SHP77 (cell line): ENCODE results near the gene BCAS3.

Experiments
- DNase-seq, 2 experiments: peaks; one replicate each; lab custom pipeline; 2025; lab: John Stamatoyannopoulos, UW

Gene BCAS3

DNA sequence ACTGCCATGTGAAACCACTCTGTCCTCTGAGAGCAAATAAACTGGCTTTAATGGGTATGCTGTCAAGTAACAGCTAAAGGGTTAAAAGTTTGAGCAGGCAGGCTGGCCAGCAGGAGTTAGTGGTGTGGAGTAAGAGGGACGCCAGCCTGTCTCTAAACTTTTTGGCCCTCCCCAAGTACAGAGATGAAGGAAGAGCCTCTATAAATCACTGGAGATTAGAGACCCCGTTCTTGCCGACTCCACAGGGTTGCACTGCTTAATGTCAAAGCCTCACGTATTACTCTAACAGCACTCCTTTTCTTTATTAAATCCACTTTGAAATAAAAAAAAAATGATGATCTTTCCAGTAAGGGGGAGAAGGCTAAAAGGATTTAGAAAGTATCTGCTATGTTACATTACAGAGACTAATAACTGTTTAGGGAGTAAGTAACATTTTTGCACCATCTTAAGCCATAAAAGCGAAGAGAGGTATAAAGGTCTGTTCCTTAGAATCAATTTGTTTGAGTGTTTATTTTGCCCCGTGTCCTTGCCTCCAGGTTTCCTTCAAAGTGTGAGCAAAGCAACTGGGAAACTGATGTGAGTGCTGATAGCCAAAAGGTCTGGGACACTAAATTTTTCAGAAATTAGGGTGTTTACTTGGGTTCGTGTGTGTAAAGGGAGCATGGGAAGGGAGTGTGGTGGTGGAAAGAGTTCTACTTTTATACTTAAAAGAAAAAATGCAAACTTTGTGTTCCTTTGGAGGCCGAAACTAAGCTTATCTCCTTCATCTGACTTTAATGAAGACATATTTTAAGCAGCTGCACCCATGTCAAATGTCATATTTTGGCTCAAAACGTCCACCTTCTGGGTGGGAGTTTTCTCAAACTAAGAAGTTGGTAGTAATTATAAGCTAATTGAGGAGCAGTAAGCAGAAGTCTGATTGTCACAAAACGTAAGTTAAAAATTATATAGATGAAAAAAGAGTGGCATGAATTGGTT, 612.0 kb downstream of the BCAS3 start:
- DNase-seq = no peak

DNA sequence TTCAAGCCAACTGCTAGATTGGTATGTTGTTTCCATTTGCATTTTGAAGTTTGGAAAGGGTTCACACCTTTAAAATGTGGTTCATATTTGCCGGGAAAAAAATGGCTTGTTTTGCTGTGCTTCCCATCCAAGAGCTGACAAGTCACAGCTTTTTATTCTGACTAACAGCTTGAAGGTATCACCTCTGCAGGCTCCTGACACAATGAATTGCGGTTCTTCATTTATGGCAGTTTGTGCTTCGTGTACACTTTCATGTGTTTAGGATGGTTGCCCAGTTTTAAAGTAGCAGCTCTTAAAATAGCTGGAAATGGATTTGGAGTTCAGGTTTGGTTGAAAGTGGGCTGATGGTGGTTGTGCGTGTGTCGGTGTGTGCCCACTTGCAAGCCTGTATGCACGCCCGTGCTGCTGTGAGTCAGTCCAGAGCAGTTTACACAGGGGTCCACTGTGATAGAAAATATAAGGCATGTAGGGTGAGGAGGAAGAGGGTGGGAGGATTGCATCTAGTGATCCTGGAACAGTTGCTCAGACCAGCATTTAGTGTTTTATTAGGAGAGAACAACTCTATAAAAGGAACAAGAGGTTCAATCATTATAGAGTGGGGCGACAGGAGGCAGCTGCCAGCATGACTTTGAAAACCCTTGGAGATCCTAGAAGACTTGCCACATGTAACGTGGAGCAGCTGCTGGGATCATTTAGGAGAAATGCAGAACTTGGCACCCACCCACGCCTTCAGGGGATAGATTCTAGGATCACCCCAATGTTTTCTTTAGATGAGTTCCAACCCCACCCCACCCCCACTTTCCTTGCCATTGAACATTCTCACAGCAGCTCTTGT, 614.0 kb downstream of the BCAS3 start:
- no peak for DNase-seq

DNA sequence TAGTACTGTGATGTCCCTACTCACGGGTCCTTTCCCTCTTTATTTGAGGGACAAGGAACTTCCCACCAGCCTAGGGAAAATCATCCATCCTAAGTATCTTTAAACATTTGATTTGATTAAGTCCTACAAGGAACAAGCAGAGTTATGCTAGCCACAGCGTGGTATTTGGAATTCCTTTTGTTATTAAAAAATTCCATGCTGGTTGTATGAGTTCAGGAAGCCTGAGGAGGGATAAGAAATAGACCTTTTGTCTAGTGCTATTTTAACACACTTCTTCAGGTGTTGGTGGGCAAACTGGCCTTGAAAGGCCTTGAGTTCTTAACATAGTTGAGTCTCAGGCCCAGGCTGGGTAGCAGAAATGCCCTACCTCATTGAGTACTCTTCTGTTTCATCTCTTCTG, 616.6 kb downstream of the BCAS3 start:
- DNase-seq = no peak

DNA sequence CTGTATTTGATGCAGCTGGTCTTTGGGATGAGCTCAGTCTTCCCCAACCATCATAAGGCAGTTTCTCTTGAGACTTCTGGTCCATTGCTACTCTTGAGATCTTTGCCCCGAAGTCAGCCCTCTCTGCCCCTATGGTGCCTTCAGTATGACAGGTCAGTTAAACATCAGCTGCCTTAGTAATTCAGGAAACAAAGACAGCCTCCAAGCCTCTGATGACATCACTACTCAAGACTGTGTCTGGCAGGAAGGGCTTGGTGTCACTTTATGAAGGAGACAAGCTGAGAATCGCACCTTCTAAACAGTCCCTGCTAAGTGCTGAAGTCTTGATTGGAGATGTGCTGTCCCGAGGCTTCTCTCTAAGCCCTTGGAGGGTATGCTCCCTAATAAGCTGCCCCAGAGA, 617.1 kb downstream of the BCAS3 start:
- DNase-seq = no peak

DNA sequence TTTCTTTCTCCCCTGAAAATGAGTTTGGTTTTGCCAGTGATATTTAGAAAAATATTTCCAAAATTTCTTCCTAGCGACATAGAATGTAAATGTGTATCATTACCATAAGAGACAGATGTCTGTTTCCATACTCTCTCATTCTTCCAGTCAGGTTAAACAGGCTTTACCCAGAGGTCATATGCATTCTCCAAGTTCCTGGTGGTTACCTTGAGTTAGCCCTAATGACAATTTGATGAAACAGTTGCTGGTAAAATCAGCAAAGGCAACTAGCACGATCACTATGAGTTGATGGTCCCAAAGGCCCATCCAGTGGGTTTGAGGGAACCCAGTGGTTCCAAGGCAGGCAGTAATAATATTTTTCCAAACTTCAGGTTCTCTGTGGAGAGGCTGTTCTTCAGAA, 618.4 kb downstream of the BCAS3 start:
- no peak for DNase-seq

DNA sequence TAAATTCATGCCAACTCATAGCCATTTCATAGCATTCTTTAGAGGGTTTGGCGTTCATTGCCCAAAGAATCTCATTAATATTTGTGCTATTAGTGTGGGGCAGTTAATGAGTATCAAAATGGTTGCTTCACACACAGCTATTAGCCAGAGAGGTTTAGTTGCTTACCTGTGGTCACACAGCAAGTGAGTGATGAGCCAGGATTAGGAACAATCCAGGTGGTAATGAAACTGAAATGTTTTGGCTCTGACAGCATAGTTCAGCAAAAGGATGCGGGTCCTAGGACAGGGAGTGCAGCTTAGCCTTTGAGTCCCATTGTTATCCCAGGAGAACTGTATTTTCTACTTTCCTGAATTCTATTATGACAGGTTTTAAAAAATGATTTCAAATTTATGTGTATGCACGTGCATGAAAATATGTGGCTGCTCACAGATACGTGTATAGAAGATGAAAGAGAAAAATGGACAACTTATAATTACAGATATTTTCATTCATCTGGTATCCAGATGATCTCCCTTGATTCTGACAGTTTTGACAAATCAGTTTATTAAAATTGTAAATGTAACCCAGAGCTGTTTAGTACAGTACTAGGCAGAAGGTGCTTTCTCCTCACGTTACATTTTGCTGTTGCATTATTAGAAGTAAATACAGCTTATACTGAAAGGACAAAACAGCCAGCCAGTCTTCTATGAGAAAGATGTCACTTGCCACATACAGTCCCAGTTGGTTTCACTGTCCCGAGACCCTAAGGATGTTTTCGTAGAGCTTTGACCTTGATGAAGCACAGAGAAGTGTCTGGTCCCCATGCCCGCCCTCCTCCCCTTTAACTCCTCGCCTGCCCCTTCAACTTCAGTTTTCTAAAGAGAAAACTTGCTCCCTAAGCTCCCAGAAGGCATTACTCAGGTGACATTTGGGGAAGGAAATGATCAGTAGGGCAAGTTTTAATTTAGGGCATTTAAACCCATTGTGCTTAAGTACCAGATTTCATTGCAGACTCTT, 622.2 kb downstream of the BCAS3 start:
- DNase-seq = no peak

DNA sequence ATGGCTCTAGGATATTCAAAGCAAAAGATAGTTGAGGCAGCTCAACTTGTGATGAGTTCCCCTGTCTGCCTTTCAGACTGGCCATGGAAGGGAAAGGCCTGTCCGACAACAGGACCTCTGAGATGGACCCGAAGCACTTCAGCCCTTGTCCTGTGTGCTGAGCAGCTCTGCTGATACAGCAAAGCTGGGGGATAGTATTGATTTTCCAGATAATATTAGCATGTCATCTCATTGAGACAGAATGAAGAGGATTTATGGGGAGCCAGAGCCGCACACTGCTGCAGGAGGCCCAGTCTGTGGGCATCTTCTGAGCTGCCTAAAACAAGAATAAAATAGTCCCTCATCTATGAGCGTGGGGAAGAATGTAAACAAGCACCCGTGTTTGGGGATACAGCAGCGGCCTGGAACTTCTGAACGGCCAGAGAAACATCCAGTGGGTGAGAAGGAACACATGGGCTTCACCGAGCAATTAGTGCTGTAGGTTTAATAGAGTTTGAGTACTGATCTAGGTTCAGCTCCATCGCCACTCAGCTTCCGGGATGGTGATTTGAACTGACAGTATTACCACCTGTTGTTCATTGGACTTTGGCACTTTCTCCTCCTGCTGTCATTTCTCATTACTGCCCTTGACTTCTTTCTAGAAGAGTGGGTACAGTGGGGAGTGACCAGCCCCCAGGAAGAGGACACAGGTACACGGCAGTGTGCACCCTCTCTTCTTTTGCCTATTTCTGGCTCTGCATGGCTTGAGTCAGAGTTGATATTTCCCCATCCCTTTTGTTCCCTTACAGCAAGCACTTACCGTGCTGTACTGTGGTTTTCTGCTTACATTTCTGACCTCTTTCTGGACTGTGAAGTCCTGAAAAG, 625.5 kb downstream of the BCAS3 start:
- DNase-seq = no peak

DNA sequence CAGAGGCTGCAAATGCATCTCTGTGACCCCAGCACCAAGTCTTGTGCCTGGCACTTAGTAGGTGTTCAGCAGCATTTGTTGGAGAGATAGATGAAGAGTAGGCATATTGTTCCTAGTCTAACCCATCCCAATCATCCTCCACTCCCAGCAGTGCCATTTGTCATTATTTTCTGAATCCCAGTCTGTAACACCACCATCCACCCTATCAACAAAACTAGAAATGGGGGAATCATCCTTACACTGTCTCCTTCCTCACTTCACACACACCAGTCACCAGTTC, 626.1 kb downstream of the BCAS3 start:
- no peak for DNase-seq

DNA sequence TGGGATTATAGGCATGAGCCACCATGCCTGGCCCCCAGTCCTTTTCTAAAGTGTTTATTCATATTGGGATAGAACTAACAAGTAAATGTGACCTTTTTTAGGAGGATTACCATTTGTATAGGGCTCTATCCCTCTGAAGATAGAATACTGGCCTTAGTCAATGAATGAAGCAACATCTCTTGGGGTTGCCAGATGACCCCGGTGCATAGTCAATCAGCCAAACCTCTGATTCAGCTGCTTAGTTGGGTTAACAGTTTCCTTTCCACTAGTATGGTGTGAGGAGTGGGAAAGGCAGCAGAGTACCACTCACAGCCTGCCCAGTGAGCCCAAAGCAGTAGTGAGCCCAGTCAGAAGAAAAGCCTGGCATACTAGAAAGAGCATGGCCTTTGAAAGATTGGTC, 627.4 kb downstream of the BCAS3 start:
- no peak for DNase-seq

DNA sequence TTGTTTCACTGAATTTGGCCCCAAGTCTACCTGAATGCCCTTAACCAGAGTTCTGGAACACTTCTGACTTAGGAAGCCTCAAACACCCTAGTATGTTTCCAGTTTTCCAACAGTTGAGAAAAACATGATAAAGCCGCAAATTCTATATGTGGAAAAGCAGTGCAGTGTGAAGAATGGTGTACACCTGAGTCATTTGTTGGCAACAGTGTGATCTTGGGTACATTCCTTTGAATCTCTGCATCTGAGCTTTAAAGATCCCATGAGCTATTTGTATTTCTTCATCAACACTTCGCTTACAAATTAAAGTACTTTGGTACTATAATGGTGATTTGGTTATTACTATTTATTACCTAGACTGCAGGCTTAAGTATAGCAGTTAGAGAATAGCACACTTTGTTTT, 628.4 kb downstream of the BCAS3 start:
- no peak for DNase-seq

DNA sequence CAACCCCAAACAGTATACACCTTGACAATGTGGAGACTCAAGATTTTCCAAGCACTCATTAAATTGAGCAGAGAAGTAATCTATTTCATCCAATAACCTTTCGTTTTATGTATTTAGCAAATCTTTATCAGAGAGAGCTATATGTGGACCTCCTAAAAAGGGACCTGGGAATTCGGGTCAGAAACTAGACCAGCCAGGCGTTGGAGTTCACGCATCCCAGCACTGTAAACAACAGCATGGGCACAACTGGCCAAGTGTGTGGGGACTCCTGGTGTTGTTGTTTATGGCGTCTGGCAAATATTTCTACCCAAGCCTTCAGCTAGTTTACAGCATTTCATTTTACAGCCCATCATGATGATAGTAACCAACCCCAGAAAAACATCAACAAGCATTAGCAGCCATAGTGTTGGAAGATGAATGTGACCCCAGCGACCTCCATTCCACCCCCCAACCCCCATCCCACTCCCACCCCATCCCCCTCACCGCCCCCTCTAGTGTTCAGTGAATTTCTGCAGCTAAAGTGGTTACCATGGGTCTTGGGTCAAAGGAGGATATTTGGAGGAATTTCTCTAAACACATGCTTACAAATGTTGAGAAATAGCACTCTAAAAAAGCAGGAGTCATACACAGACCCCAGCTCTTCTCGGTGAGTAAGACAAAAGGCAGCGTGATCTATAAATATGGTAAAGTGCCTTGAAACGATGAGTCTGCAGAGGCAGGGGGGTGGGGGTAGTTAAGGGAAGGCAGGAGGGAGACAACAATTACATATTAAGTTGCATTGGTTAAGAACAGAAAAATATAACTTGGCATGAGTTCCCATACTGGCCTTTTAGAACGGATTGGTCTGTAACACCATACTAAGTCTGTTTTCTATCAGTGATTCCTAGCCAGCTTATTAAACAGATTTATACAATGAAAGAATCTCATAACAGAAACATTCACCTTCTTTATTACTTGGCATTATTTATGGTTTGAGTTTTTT, 630.5 kb downstream of the BCAS3 start:
- no peak for DNase-seq

DNA sequence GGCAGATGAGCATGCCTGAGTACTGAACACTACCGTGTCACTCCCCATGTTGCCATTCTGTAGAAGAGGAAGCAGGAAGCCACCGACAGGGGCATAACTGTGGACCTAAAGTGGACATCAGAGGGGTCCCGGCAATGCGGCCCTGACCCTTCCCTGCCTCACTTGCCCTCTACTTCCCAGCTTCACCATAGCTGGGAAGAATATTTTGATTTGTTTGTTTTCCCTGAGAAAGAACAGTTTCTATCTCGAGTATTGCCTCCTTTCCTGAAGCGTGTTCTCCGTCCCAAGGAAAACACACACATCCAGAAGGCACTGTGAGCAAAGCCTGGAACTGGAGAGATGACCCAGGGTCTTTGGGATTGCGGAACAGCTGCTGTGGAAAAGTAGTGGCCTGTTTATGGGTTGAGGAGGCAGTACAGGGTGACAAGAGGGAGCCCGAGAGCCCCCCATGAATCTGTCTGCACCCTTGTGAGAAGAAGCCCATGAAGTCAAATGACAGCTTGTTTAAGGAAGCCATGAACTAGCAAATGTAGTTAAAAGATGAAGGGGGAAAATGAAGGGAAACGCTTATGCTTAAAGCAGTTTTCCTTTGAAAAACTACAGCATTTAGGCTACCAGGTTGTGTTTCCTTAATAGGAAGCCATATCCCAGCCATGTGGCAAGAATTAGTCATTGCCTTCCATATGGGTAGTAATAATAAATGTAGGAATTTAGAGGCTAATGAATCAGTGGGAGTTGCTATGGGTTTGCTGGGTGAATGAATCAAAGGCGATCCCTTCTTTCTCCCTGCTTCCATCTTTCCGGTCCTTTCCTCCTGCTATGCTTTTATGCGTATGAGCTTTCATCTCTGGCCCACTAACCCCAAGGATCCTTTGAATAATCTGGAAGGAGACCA, 632.0 kb downstream of the BCAS3 start:
- DNase-seq = no peak

DNA sequence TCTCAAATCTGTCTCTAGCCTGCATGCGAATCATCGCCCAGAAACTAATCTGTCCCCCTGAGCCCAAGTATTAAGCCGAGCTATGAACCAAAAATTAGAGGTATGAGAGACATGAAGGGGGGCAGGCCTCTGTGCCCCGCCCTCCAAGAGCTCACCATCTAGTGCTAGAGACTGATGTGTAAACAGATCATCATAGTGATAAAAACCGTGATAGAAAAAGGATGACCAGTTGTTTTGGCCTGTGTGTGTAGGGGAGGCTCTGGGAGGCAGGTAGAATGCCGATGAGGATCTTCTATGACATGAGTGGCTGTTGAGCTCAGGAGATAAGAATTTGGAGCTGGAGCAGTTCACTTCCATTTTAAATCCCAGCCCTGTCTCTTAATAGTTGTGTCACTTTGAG, 632.9 kb downstream of the BCAS3 start:
- DNase-seq = no peak

DNA sequence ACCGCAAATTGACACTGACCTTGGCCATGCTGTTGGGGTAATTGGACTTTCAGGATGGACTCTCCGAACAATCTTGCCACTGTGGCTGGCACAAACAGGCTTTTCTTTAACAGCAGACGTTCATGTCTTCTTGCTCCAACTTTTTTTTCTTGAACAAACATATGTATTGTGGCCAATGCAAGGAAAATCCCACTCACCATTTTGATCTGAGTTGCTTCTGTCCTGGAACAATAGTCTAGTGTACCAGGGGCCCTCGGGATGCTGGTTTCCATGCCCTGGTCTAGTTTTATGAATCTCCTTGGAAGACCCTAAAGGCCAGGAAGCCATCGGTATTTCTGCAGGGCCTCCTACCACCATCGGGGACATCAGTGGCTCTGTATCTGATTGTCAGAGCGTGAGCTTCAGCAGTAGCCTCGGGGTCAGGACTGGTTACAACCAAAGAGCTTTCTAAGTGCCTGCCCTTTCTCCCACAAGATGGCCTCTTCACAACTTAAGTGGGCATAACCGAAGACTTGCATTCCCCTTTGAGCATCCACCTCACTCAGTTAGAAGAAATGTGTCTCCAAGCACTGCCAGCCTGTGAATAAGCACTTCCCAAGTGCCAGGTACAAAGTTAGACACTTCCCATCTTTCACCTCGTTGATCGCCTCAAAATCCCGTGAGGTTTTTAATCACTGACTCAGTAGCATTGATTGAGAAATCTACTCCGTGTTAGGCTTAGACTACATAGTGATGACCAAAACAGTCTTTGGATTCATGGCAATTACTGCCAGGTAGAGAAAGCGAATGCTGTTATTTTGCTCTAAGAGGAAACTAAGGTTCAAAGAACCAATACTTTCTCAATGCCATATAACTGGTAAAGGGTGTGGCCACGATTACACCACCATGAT, 635.0 kb downstream of the BCAS3 start:
- no peak for DNase-seq

DNA sequence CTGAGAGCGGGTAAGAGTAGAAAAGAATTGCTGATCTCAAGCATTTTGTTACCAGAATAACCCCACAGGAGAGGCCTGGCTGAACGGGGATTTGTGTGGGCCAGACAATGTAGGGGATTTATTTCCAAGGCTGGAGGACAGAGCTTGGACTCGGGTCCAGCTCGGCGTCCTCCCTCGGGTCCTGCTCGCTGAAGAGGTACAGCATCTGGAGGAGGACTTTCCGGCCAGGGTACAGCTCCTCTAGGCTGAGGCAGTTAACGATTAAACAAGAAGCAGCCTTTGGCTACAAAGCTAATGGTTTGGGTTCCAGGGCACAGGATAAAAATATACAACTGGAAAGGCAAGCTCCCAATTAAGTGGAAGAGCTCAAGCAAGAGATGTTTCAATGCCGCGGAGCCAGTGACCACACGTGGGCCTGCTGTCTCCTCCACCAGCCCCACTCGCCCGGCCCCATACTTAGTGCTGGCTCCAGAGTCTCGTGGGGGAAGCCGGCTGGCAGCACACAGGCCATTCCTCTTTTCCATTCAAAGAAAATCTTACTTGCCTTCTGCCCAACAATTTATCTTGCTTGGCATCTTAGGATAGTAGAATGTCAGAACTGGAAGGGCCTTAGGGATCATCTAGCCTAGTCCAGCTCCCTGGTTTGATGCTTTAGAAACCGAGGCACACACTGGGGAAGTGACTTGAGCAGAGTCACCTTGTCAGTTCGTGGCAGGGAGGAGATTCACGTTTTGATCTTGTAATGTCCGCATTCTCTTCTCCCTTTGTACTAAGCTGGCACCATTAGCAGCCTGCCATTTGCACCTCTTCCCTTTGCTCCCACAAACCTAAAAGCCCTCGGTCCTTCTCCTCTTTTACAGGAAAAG, 636.0 kb downstream of the BCAS3 start:
- DNase-seq = no peak

DNA sequence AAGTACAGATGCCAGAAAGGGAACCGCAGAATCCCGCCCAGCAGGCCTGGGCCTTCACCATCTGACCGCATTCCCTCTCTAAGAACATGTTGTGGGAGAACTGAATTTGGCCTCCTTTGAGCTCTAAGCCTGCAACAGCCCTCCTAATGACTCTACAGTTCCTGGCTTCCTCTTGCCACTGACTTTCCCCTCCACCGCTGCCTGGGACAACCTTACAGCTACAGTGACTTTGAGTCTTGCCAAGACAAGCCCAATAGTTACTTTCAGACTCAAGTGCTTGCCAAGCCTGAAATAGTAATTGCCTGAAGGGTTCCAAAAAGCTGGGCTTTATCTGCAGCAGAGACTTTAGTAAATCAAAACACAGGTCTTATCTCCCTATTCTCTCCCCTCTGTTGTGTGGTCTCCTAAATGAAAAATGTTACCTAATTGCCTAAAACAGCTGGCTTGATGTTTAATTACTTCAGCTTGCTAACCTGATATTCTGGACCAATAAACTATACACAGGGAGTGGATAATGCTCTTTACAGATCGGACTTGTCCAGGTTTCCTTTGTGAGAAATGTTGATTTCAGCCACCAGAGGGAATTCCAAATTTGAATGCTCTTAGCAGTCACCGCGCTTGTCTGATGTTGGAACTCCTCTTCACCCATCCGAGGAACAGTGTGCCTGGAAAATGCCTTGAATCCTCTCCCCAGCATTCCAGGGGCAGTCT, 636.9 kb downstream of the BCAS3 start:
- DNase-seq = no peak
